OCI-LY1 (cell line): ENCODE measurements around the gene MED15.

Experiments used
- CTCF ChIP-seq: fragments of 200-600 bp; sonication (generic), shearing (Covaris generic); IDR thresholded peaks from 2 replicates; pipeline ENCODE4 v1.5.1; 2017; ENCODE audit warnings: mild to moderate bottlenecking, antibody characterized with exemption, low read length, moderate library complexity, mixed read lengths
- EZH2 ChIP-seq: fragments of 200-600 bp; sonication (generic), shearing (Covaris generic); IDR thresholded peaks from 2 replicates; pipeline ENCODE4 v1.8.0; 2017; ENCODE audit warnings: borderline replicate concordance, mixed run types, mild to moderate bottlenecking, antibody characterized with exemption, low read length, moderate library complexity, mixed read lengths

DNA sequence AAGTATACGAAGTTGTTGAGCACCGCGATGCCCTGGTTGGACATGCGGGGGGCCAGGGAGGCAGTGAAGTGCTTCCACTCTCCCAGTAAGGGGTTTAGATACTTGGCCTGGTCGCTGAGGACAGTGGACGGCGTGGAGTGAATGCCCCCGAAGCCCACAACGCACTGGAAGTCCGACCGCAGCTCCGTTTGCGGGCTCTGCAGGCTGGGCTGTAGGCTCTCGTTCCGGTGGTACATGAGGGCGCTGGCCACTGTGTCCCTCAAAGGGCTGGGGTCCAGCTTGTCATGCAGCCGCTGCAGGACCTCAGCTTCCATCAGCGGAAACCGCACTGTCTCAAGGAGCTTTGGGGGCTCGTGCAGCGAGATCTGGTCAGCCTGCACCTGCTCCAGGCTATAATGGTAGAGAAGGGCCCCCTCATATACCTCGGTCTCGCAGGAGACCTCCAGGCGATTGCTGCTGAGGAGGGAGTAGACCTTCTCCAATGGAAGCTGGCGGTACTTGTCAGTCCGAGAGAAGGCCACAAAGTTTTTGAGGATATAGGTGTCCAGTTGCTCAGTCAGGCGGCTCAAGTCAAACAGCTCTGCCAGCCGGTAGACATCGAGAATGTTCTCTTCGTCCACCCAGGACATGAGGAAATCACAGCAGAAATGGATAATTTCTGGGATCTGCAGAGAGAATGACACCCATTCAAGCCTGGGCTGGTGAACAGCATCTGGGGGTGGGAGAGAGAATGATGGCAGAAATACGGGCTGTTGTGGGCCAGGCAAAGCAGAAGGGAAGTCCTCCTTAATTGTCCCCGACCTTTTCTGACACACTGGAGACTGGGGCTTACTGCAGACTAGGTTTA lies 42.3 kb upstream of the MED15 start:
- TF ChIP-seq CTCF (no peak), EZH2 (no peak)
